Body of pancreas (tissue), 4 donors: ENCODE data around the gene TFPI. TPM values are rescaled to one million over a fixed set of nuclear protein-coding genes. Genes with fewer than 3 reads are reported as not detected.

Source experiments
- ATAC-seq: fragments of 150-250 bp; one replicate; pipeline ENCODE4 v1.9.1; 2016
- DNase-seq, 4 donors: peaks; one replicate each; pipeline ENCODE4 v3.0.0-alpha.2; 2019
- H3K27ac ChIP-seq, 4 donors: fragments of 200-600 bp; sonication (generic); 1 replicate in 3 of 4; 2 replicates in 1 of 4; pipeline versions ENCODE4 v1.5.1 to v1.6.1; 2016 to 2019; ENCODE audit warnings: mild to moderate bottlenecking in 1 of 4, mixed read lengths in 1 of 4, moderate library complexity in 1 of 4
- H3K27me3 ChIP-seq, 2 donors: fragments of 200-600 bp; sonication (generic); one replicate each; pipeline ENCODE4 v1.6.0; 2016; ENCODE audit warnings: mild to moderate bottlenecking in 1 of 2
- H3K36me3 ChIP-seq, 2 donors: fragments of 200-600 bp; sonication (generic); replicated peaks in 1 of 2; 2 replicates each; pipeline ENCODE4 v1.5.1; 2016; ENCODE audit warnings: low read depth in 2 of 2; ENCODE audit not compliant: insufficient read depth in 1 of 2
- H3K4me1 ChIP-seq: fragments of 200-600 bp; sonication (generic); one replicate; pipeline ENCODE4 v1.6.0; 2016
- H3K4me3 ChIP-seq, 2 donors: fragments of 200-600 bp; sonication (generic); 1 replicate in 1 of 2; 2 replicates in 1 of 2; pipeline ENCODE4 v1.5.1; 2016 to 2019
- H3K9me3 ChIP-seq, 3 donors: fragments of 200-600 bp; sonication (generic); 1 replicate in 2 of 3; 2 replicates in 1 of 3; pipeline ENCODE4 v1.5.1; 2016
- CTCF ChIP-seq, 7 experiments: fragments of 450-650 bp in 4 of 7; fragments of 200-600 bp in 3 of 7; sonication (generic) in 3 of 7; IDR thresholded peaks; one replicate each; pipeline ENCODE4 v1.5.1; 2016 to 2019; ENCODE audit warnings: antibody characterized with exemption in 7 of 7
- POLR2A ChIP-seq, 3 donors: fragments of 450-650 bp; IDR thresholded peaks; one replicate each; pipeline ENCODE4 v1.6.1; 2016; ENCODE audit warnings: antibody characterized with exemption in 3 of 3, mild to moderate bottlenecking in 2 of 3
- WGBS, 2 donors: methylation state at CpG; one replicate each; pipeline ENCODE4 v1.1.5; 2017; 5-methylcytosine and 5-hydroxymethylcytosine counted together
- intact Hi-C: fragments of 100-400 bp; cut with DNase I; formaldehyde crosslinking; loops from one replicate; pipeline ENCODE4 v1.15.1; 2023
- total RNA-seq, 2 donors: library from RNA; depleted of rRNA; stranded (reverse); fragments of >200 nt; gene quantifications; one replicate each; pipeline ENCODE4 v1.1.0, GENCODE V29; 2016

The TFPI gene
- total RNA-seq, 2 donors from 2014 or later: 21.1 to 54.2 TPM

- H3K27me3 ChIP-seq: no peaks in the 10 kb centered on the region
- no peaks in the 10 kb centered on the region for H3K4me1 ChIP-seq
- intact Hi-C loops: no loop called here
- WGBS, 2 donors: 83 to 86% methylated on average over 7 of the region's 7 CpGs
- no peak overlapping the region for H3K4me3 ChIP-seq
- ATAC-seq (no peak), DNase-seq (no peak)
- H3K27ac ChIP-seq: no peak overlapping the region
- TF ChIP-seq POLR2A (IDR thresholded peaks at IDR 0.05): no peak
- no peak for TF ChIP-seq CTCF (IDR thresholded peaks at IDR 0.05)
- H3K36me3 ChIP-seq: no peaks in the 10 kb centered on the region
- H3K9me3 ChIP-seq: no peaks in the 10 kb centered on the region
Observed at GRCh38 chr2:187529977-187530721, 24.1 kb downstream of the TFPI start.

- DNase-seq (no peak), ATAC-seq (no peak)
- Histone ChIP-seq H3K27ac (no peak overlapping the region), H3K4me1 (no peaks in the 10 kb centered on the region), H3K36me3 (no peaks in the 10 kb centered on the region), H3K4me3 (no peak overlapping the region), H3K9me3 (no peaks in the 10 kb centered on the region), H3K27me3 (no peaks in the 10 kb centered on the region)
- WGBS, 2 donors: 74 to 82% methylated on average over 3 of the region's 3 CpGs
- TF ChIP-seq CTCF (IDR thresholded peaks at IDR 0.05) (no peak), POLR2A (IDR thresholded peaks at IDR 0.05) (no peak)
- intact Hi-C loops: no loop called here
Observed at GRCh38 chr2:187529248-187529976, 24.8 kb downstream of the TFPI start.

DNA sequence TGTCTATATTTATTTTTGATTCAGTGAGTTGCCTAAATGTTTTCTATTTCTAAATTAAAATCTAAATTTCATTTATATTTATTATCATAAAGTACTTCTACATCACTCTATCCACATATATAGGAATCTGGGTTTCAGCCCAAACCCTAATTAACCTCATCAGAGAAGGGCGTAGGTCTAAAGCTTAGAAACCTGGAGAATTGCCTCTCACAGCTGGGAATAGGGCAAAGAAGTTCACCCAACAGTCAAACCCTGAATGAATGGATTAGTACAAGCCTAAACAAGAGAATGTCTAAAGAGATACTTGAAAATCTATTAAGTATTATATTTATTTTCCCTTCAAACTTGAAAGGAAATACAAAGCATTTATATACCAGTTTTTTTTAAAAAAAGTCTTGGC lies 26.2 kb downstream of the TFPI start:
- no peaks in the 10 kb centered on the region for H3K9me3 ChIP-seq
- intact Hi-C loops: no loop called here
- DNase-seq (no peak), ATAC-seq (no peak)
- 78 to 94% methylated on average over 1 of the region's 1 CpG for WGBS, 2 donors
- no peaks in the 10 kb centered on the region for H3K4me1 ChIP-seq
- H3K36me3 ChIP-seq: no peaks in the 10 kb centered on the region
- TF ChIP-seq POLR2A (IDR thresholded peaks at IDR 0.05): no peak
- TF ChIP-seq CTCF (IDR thresholded peaks at IDR 0.05): no peak
- no peak overlapping the region for H3K27ac ChIP-seq
- no peaks in the 10 kb centered on the region for H3K27me3 ChIP-seq
- H3K4me3 ChIP-seq: no peak overlapping the region

GRCh38 chr2:187527262-187527661 lies 27.0 kb downstream of the TFPI start:
- H3K4me1 ChIP-seq: no peaks in the 10 kb centered on the region
- no peak overlapping the region for H3K27ac ChIP-seq
- TF ChIP-seq CTCF (IDR thresholded peaks at IDR 0.05) (no peak), POLR2A (IDR thresholded peaks at IDR 0.05) (no peak)

More at GRCh38 chr2:187527262-187527661, 27.0 kb downstream of the TFPI start:
- intact Hi-C loops: no loop called here
- 44 to 48% methylated on average over 4 of the region's 4 CpGs for WGBS, 2 donors
- Histone ChIP-seq H3K27me3 (no peaks in the 10 kb centered on the region), H3K36me3 (no peaks in the 10 kb centered on the region), H3K4me3 (no peak overlapping the region), H3K9me3 (no peaks in the 10 kb centered on the region)
- ATAC-seq (no peak), DNase-seq (no peak)
